ENCODE measurements around the gene GRWD1. TPM values are rescaled to one million over a fixed set of nuclear protein-coding genes. Genes with fewer than 3 reads are reported as not detected.
A peak's percentile ranks its signal among the peaks of the same experiment; 100 is the strongest.

GRWD1 gene
- total and polyA plus RNA-seq, 10 of the 15 experiments (the other 5 are each of a cell fraction or from before 2014, with no cell fraction given) = 1.4 to 103 (median 30.7) TPM

- TF ChIP-seq ELK1 (IDR thresholded peaks at IDR 0.05; ENCODE audit: low read depth, low read length) (0 out of 2 replicates have a peak, but pooled peaks have one; percentile 61), SMARCA5 (IDR thresholded peaks at IDR 0.05) (no peak), POLR2AphosphoS2 (IDR thresholded peaks at IDR 0.05; ENCODE audit: low read depth, low read length) (peak; percentile 64; the same call in 1 of the 2 replicates), POU2F2 (IDR thresholded peaks at IDR 0.05; ENCODE audit: borderline replicate concordance, low read depth, low read length) (peak; percentile 85), RUNX3 (IDR thresholded peaks at IDR 0.05; ENCODE audit: low read length) (peak; percentile 43), ZNF274 (IDR thresholded peaks at IDR 0.05; ENCODE audit: insufficient read depth, insufficient read length) (no peak), ETV6 (conservative IDR thresholded peaks at IDR 0.05 in 1 of 2, IDR thresholded peaks at IDR 0.05 in 1 of 2; ENCODE audit: borderline replicate concordance in 1 of 2, low read depth in 1 of 2) (peak in 1 of 2 experiments; percentile 93; a peak in 2 of 4 replicates), GABPA (IDR thresholded peaks at IDR 0.05; ENCODE audit: low read depth) (peak; percentile 90), ZNF592 (IDR thresholded peaks at IDR 0.05) (no peak), SMAD5 (IDR thresholded peaks at IDR 0.05; ENCODE audit: low read depth) (peak; percentile 71; the same call in 1 of the 2 replicates), MYC (IDR thresholded peaks at IDR 0.05; ENCODE audit: insufficient read depth, insufficient read length, insufficient replicate concordance, low read length, severe bottlenecking) (peak; percentile 88), RELA (IDR thresholded peaks at IDR 0.05; ENCODE audit: borderline replicate concordance, partially characterized antibody) (peak; percentile 48), ATF7 (IDR thresholded peaks at IDR 0.05; ENCODE audit: low read depth) (peak; percentile 53; the same call in 1 of the 2 replicates), NR2C1 (IDR thresholded peaks at IDR 0.05) (peak; percentile 60), NFXL1 (IDR thresholded peaks at IDR 0.05; ENCODE audit: borderline replicate concordance) (no peak), NBN (IDR thresholded peaks at IDR 0.05) (peak; percentile 74; the same call in 1 of the 2 replicates), IRF4 (IDR thresholded peaks at IDR 0.05; ENCODE audit: low read depth, low read length) (peak; percentile 55; the same call in 1 of the 2 replicates), ZNF24 (IDR thresholded peaks at IDR 0.05) (no peak)
- TF ChIP-seq, protein P1, sequence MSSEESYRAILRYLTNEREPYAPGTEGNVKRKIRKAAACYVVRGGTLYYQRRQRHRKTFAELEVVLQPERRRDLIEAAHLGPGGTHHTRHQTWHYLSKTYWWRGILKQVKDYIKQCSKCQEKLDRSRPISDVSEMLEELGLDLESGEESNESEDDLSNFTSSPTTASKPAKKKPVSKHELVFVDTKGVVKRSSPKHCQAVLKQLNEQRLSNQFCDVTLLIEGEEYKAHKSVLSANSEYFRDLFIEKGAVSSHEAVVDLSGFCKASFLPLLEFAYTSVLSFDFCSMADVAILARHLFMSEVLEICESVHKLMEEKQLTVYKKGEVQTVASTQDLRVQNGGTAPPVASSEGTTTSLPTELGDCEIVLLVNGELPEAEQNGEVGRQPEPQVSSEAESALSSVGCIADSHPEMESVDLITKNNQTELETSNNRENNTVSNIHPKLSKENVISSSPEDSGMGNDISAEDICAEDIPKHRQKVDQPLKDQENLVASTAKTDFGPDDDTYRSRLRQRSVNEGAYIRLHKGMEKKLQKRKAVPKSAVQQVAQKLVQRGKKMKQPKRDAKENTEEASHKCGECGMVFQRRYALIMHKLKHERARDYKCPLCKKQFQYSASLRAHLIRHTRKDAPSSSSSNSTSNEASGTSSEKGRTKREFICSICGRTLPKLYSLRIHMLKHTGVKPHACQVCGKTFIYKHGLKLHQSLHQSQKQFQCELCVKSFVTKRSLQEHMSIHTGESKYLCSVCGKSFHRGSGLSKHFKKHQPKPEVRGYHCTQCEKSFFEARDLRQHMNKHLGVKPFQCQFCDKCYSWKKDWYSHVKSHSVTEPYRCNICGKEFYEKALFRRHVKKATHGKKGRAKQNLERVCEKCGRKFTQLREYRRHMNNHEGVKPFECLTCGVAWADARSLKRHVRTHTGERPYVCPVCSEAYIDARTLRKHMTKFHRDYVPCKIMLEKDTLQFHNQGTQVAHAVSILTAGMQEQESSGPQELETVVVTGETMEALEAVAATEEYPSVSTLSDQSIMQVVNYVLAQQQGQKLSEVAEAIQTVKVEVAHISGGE (CRISPR knock-in tag; IDR thresholded peaks at IDR 0.05) = peak; percentile 33; the same call in 1 of the 2 replicates
- TF ChIP-seq, protein P2, sequence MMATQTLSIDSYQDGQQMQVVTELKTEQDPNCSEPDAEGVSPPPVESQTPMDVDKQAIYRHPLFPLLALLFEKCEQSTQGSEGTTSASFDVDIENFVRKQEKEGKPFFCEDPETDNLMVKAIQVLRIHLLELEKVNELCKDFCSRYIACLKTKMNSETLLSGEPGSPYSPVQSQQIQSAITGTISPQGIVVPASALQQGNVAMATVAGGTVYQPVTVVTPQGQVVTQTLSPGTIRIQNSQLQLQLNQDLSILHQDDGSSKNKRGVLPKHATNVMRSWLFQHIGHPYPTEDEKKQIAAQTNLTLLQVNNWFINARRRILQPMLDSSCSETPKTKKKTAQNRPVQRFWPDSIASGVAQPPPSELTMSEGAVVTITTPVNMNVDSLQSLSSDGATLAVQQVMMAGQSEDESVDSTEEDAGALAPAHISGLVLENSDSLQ (IDR thresholded peaks at IDR 0.05) = 0 out of 2 replicates have a peak, but pooled peaks have one; percentile 29
These were observed at the start of gene GRWD1 (continued) for GRCh38 chr19:48445606-48446481.

Measured in GM12878 (cell line).